Measurements from ENCODE around the gene PDXK.
A peak's percentile ranks its signal among the peaks of the same experiment; 100 is the strongest.

The PDXK gene

GRCh38 chr21:43786300-43786806 is 67.4 kb downstream of the PDXK start:
- DNase-seq (ENCODE audit: low read depth): no peak

DNA sequence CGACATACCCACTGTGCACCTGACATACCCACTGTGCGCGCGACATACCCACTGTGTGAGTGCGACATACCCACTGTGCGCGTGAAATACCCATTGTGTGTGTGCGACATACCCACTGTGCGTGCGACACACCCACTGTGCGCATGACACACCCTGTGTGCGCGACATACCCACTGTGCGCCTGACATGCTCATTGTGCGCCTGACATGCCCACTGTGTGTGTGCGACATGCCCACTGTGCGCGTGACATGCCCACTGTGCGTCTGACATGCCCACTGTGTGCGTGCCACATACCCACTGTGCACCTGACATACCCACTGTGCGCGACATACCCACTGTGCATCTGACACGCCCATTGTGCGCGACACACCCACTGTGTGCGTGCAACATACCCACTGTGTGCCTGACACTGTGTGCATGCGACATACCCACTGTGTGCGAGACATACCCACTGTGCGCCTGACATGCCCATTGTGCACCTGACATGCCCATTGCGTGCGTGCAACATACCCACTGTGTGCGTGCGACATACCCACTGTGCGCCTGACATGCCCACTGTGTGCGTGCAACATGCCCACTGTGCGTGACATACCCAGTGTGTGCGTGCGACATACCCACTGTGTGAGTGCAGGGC is 68.0 kb downstream of the PDXK start:
- TF ChIP-seq, protein P1, sequence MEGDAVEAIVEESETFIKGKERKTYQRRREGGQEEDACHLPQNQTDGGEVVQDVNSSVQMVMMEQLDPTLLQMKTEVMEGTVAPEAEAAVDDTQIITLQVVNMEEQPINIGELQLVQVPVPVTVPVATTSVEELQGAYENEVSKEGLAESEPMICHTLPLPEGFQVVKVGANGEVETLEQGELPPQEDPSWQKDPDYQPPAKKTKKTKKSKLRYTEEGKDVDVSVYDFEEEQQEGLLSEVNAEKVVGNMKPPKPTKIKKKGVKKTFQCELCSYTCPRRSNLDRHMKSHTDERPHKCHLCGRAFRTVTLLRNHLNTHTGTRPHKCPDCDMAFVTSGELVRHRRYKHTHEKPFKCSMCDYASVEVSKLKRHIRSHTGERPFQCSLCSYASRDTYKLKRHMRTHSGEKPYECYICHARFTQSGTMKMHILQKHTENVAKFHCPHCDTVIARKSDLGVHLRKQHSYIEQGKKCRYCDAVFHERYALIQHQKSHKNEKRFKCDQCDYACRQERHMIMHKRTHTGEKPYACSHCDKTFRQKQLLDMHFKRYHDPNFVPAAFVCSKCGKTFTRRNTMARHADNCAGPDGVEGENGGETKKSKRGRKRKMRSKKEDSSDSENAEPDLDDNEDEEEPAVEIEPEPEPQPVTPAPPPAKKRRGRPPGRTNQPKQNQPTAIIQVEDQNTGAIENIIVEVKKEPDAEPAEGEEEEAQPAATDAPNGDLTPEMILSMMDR (conservative IDR thresholded peaks at IDR 0.05; ENCODE audit: low read depth, low read length): no peak
- no peak overlapping the region for H3K4me3 ChIP-seq (ENCODE audit: low read depth, low read length)
- DNase-seq (ENCODE audit: low read depth): no peak

More at GRCh38 chr21:43786300-43786806, 67.4 kb downstream of the PDXK start:
- no peak overlapping the region for H3K4me3 ChIP-seq (ENCODE audit: low read depth, low read length)
- TF ChIP-seq, protein P1 (conservative IDR thresholded peaks at IDR 0.05; ENCODE audit: low read depth, low read length): no peak

- TF ChIP-seq, protein P1 (conservative IDR thresholded peaks at IDR 0.05; ENCODE audit: low read depth, low read length): peak; percentile 50
- H3K4me3 ChIP-seq (ENCODE audit: low read depth, low read length): peak within 1 kb of the TSS; percentile 97
- peak; percentile 89 for DNase-seq (ENCODE audit: low read depth)
Measured at GRCh38 chr21:43789276-43790009, 70.5 kb downstream of the PDXK start, which contains the start of gene RRP1. Gene RRP1 (plus strand): TSS chr21:43789577. CDS start chr21:43789630, 53 bp downstream.

DNA sequence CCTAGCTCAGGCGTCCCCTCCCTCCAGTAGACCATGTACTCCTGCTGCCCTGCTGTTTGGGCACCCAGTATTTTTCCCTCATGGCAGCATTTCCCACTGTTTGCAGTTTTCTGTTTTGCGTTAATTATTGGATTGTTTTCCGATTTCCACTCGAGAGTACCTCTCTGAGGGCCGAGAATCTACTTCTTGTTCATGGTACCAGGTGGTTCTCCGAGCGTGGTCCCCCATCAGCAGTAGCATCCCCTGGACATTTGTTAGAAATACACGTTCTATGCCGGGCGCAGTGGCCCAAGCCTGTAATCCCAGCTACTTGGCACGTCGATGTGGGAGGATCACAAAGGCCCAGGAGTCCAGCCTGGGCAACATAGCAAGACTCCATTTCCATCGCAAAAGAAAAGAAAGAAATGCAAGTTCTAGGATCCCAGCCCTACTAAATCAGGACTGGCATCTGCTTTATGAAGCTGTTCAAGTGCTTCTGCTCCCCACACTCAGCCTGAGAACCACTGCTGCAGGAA is 71.1 kb downstream of the PDXK start:
- no peak for DNase-seq (ENCODE audit: low read depth)
- TF ChIP-seq, protein P1 (conservative IDR thresholded peaks at IDR 0.05; ENCODE audit: low read depth, low read length): no peak
- peak overlapping the region; percentile 97 for H3K4me3 ChIP-seq (ENCODE audit: low read depth, low read length)

DNA sequence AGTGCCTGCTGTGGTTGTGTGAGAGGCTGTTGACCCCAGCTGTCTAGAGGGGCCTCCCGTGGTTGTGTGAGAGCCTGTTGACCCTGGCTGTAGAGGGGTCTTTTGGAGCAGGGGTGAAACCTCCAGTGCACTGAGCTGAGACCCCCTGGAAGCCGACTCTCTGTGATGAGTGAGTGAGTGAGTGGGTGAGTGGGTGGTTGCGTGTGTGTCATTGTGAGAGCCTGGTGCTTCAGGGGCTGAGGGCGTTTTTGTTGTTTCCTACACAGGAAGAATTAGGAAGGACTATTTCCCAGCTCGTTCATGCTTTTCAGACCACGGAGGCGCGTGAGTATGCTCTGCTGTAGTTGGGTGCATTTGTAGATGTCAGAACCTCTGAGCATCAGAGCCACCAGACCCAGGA is 73.5 kb downstream of the PDXK start:
- DNase-seq (ENCODE audit: low read depth): no peak
- TF ChIP-seq, protein P1 (conservative IDR thresholded peaks at IDR 0.05; ENCODE audit: low read depth, low read length): no peak
- H3K4me3 ChIP-seq (ENCODE audit: low read depth, low read length): no peak overlapping the region

DNA sequence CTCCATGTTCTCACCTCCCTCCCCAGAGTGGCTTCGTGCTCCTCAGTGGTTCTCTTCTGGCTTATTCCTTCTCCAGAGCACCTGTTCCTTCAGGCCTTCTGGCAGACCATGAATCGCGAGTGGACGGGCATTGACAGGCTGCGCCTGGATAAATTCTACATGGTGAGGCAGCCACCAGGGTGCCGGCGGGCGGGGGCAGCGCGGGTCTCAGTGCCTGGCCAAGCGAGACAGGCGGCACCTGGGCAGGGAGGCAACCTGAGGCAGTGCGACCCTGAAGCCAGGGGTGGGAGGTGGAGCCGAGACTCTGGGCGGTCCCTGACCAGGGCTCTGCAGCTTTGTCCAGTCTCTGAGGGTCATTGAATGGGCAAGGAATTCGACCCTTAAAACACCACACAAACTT is 74.3 kb downstream of the PDXK start:
- DNase-seq (ENCODE audit: low read depth): no peak
- no peak overlapping the region for H3K4me3 ChIP-seq (ENCODE audit: low read depth, low read length)
- TF ChIP-seq, protein P1 (conservative IDR thresholded peaks at IDR 0.05; ENCODE audit: low read depth, low read length): no peak
